22Rv1 (cell line): ENCODE data around the gene IPPK.

Experiments
- ZFX ChIP-seq: fragments of 450-650 bp; IDR thresholded peaks from 2 replicates; pipeline ENCODE4 v1.6.1; 2017; ENCODE audit warnings: antibody characterized with exemption, borderline replicate concordance
- TF ChIP-seq, protein P1 (sequence below): fragments of 450-650 bp; IDR thresholded peaks from 2 replicates; pipeline ENCODE4 v1.5.1; 2017; ENCODE audit warnings: mild to moderate bottlenecking

GRCh38 chr9:92599938-92600461 is 69.9 kb downstream of the IPPK start:
- TF ChIP-seq, protein P1, sequence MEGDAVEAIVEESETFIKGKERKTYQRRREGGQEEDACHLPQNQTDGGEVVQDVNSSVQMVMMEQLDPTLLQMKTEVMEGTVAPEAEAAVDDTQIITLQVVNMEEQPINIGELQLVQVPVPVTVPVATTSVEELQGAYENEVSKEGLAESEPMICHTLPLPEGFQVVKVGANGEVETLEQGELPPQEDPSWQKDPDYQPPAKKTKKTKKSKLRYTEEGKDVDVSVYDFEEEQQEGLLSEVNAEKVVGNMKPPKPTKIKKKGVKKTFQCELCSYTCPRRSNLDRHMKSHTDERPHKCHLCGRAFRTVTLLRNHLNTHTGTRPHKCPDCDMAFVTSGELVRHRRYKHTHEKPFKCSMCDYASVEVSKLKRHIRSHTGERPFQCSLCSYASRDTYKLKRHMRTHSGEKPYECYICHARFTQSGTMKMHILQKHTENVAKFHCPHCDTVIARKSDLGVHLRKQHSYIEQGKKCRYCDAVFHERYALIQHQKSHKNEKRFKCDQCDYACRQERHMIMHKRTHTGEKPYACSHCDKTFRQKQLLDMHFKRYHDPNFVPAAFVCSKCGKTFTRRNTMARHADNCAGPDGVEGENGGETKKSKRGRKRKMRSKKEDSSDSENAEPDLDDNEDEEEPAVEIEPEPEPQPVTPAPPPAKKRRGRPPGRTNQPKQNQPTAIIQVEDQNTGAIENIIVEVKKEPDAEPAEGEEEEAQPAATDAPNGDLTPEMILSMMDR = no peak
- TF ChIP-seq ZFX = no peak
